Measurements from ENCODE around the gene AKAP10. TPM values are rescaled to one million over a fixed set of nuclear protein-coding genes. Genes with fewer than 3 reads are reported as not detected.

The AKAP10 gene
- total RNA-seq, 1 donor from 2014 or later: 27.8 TPM

DNA sequence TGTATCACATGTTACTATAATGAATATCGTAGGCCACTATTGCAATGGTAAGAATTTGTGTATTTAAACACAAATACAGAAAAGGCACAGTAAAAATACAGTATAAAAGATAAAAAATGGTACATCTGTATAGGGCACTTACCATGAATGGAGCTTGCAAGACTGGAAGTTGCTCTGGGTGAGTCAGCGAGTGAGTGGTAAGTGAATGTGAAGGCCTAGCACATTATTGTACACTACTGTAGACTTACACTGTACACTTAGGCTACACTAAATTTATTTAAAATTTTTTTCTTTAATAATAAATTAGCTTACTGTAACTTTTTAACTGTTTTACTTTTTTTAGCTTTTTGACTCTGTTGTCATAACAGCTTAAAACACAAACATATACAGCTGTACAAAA, 42.5 kb downstream of the AKAP10 start:
- H3K27ac ChIP-seq (ENCODE audit: low read depth, low read length): no peak overlapping the region
- no peaks in the 10 kb centered on the region for H4K20me1 ChIP-seq (ENCODE audit: insufficient read depth, low read length)
- no peaks in the 10 kb centered on the region for H3K27me3 ChIP-seq (ENCODE audit: insufficient read depth, low read length)
- Mint-ChIP-seq H3K27ac (ENCODE audit: unreplicated experiment) (no peak overlapping the region), H3K36me3 (ENCODE audit: low read depth, unreplicated experiment) (peaks cover 18% of the 10 kb centered on the region), H3K9me3 (ENCODE audit: unreplicated experiment) (no peaks in the 10 kb centered on the region), H3K27me3 (ENCODE audit: low read depth, unreplicated experiment) (no peaks in the 10 kb centered on the region), H3K4me1 (ENCODE audit: low read depth, unreplicated experiment) (peaks cover 18% of the 10 kb centered on the region), H3K4me3 (ENCODE audit: unreplicated experiment) (no peak overlapping the region)
- TF ChIP-seq EZH2 (IDR thresholded peaks at IDR 0.05; ENCODE audit: insufficient read depth, low read length): no peak
- TF ChIP-seq, protein P1, sequence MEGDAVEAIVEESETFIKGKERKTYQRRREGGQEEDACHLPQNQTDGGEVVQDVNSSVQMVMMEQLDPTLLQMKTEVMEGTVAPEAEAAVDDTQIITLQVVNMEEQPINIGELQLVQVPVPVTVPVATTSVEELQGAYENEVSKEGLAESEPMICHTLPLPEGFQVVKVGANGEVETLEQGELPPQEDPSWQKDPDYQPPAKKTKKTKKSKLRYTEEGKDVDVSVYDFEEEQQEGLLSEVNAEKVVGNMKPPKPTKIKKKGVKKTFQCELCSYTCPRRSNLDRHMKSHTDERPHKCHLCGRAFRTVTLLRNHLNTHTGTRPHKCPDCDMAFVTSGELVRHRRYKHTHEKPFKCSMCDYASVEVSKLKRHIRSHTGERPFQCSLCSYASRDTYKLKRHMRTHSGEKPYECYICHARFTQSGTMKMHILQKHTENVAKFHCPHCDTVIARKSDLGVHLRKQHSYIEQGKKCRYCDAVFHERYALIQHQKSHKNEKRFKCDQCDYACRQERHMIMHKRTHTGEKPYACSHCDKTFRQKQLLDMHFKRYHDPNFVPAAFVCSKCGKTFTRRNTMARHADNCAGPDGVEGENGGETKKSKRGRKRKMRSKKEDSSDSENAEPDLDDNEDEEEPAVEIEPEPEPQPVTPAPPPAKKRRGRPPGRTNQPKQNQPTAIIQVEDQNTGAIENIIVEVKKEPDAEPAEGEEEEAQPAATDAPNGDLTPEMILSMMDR (IDR thresholded peaks at IDR 0.05; ENCODE audit: insufficient read depth, low read depth, low read length): no peak
- DNase-seq (ENCODE audit: low read depth) (peak; percentile 16), FAIRE-seq (no peak)
- H3K79me2 ChIP-seq (ENCODE audit: insufficient read depth, low read length): no peaks in the 10 kb centered on the region
- no peak overlapping the region for H3K9ac ChIP-seq (ENCODE audit: low read length)
- H3K4me1 ChIP-seq (ENCODE audit: insufficient read depth, low read length): peaks cover under 1% of the 10 kb centered on the region
- no peak overlapping the region for H2AFZ ChIP-seq (ENCODE audit: low read depth, low read length)
- H3K36me3 ChIP-seq (ENCODE audit: insufficient read depth, low read length): peaks cover 34% of the 10 kb centered on the region
- H3K4me2 ChIP-seq (ENCODE audit: low read length): no peak overlapping the region
- no peak overlapping the region for H3K4me3 ChIP-seq (ENCODE audit: insufficient read depth, low read depth, low read length)
- H3K9me3 ChIP-seq (ENCODE audit: insufficient read depth, low read depth, low read length): no peaks in the 10 kb centered on the region

- Histone ChIP-seq H3K4me1 (ENCODE audit: insufficient read depth, low read length) (no peaks in the 10 kb centered on the region), H3K4me2 (ENCODE audit: low read length) (no peak overlapping the region), H4K20me1 (ENCODE audit: insufficient read depth, low read length) (no peaks in the 10 kb centered on the region), H3K79me2 (ENCODE audit: insufficient read depth, low read length) (no peaks in the 10 kb centered on the region), H3K9ac (ENCODE audit: low read length) (no peak overlapping the region), H3K4me3 (ENCODE audit: insufficient read depth, low read depth, low read length) (no peak overlapping the region), H3K36me3 (ENCODE audit: insufficient read depth, low read length) (peaks cover 40% of the 10 kb centered on the region), H2AFZ (ENCODE audit: low read depth, low read length) (no peak overlapping the region), H3K9me3 (ENCODE audit: insufficient read depth, low read depth, low read length) (no peaks in the 10 kb centered on the region), H3K27me3 (ENCODE audit: insufficient read depth, low read length) (no peaks in the 10 kb centered on the region), H3K27ac (ENCODE audit: low read depth, low read length) (no peak overlapping the region)
- H3K4me1 Mint-ChIP-seq (ENCODE audit: low read depth, unreplicated experiment): peaks cover 6% of the 10 kb centered on the region
- H3K27me3 Mint-ChIP-seq (ENCODE audit: low read depth, unreplicated experiment): no peaks in the 10 kb centered on the region
- no peak for FAIRE-seq
- TF ChIP-seq EZH2 (IDR thresholded peaks at IDR 0.05; ENCODE audit: insufficient read depth, low read length): no peak
- TF ChIP-seq, protein P1 (IDR thresholded peaks at IDR 0.05; ENCODE audit: insufficient read depth, low read depth, low read length): no peak
- H3K4me3 Mint-ChIP-seq (ENCODE audit: unreplicated experiment): no peak overlapping the region
- no peak for DNase-seq (ENCODE audit: low read depth)
- peaks cover 20% of the 10 kb centered on the region for H3K36me3 Mint-ChIP-seq (ENCODE audit: low read depth, unreplicated experiment)
- no peaks in the 10 kb centered on the region for H3K9me3 Mint-ChIP-seq (ENCODE audit: unreplicated experiment)
- no peak overlapping the region for H3K27ac Mint-ChIP-seq (ENCODE audit: unreplicated experiment)
Observed at GRCh38 chr17:19933628-19934027, 44.0 kb downstream of the AKAP10 start.

GRCh38 chr17:19933221-19933620, 44.4 kb downstream of the AKAP10 start:
- FAIRE-seq (no peak), DNase-seq (ENCODE audit: low read depth) (peak; percentile 25)
- H3K27ac Mint-ChIP-seq (ENCODE audit: unreplicated experiment): peak overlapping the region; percentile 59
- Histone ChIP-seq H3K4me1 (ENCODE audit: insufficient read depth, low read length) (no peaks in the 10 kb centered on the region), H2AFZ (ENCODE audit: low read depth, low read length) (no peak overlapping the region), H3K27ac (ENCODE audit: low read depth, low read length) (no peak overlapping the region), H3K4me3 (ENCODE audit: insufficient read depth, low read depth, low read length) (no peak overlapping the region), H4K20me1 (ENCODE audit: insufficient read depth, low read length) (no peaks in the 10 kb centered on the region), H3K9me3 (ENCODE audit: insufficient read depth, low read depth, low read length) (no peaks in the 10 kb centered on the region), H3K36me3 (ENCODE audit: insufficient read depth, low read length) (peaks cover 40% of the 10 kb centered on the region), H3K4me2 (ENCODE audit: low read length) (peak overlapping the region; percentile 9), H3K27me3 (ENCODE audit: insufficient read depth, low read length) (no peaks in the 10 kb centered on the region), H3K9ac (ENCODE audit: low read length) (no peak overlapping the region), H3K79me2 (ENCODE audit: insufficient read depth, low read length) (no peaks in the 10 kb centered on the region)
- H3K36me3 Mint-ChIP-seq (ENCODE audit: low read depth, unreplicated experiment): peaks cover 20% of the 10 kb centered on the region
- H3K27me3 Mint-ChIP-seq (ENCODE audit: low read depth, unreplicated experiment): no peaks in the 10 kb centered on the region
- H3K4me1 Mint-ChIP-seq (ENCODE audit: low read depth, unreplicated experiment): peaks cover 6% of the 10 kb centered on the region
- H3K4me3 Mint-ChIP-seq (ENCODE audit: unreplicated experiment): no peak overlapping the region
- no peak for TF ChIP-seq EZH2 (IDR thresholded peaks at IDR 0.05; ENCODE audit: insufficient read depth, low read length)
- TF ChIP-seq, protein P1 (IDR thresholded peaks at IDR 0.05; ENCODE audit: insufficient read depth, low read depth, low read length): no peak
- no peaks in the 10 kb centered on the region for H3K9me3 Mint-ChIP-seq (ENCODE audit: unreplicated experiment)
